HG03571 (cell line): Measurements from ENCODE around the gene CALD1.

Experiments
- ATAC-seq: cut with Tn5 transposase; IDR thresholded peaks from one replicate; pipeline ENCODE4 v1.9.1; 2021; ENCODE audit not compliant: unreplicated experiment

The CALD1 gene

GRCh38 chr7:134920026-134920753 is 140.8 kb downstream of the CALD1 start:
- no peak for ATAC-seq

GRCh38 chr7:134922720-134923704 is 143.6 kb downstream of the CALD1 start:
- no peak for ATAC-seq

- ATAC-seq, result no peak
These were observed 146.3 kb downstream of the CALD1 start for GRCh38 chr7:134925766-134926165.

DNA sequence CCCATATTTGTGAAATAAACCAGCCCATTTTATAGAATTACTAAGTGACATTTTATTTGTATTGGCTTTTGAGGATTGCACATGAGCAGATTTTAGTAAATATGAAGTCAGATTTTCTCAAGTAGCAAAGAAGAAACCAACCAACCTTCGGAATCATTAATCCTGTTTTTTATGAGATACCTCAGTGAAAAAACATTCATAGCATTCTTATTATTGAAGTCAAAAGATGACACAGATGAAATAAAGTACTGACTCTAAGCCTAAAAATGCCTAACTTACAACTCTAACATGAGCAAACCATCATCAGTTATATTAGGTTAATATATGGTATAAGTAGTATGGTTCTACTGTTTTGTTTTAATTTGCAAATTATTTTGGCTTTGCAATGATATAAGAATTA is 147.0 kb downstream of the CALD1 start:
- no peak for ATAC-seq

GRCh38 chr7:134927076-134927475 is 147.6 kb downstream of the CALD1 start:
- no peak for ATAC-seq

DNA sequence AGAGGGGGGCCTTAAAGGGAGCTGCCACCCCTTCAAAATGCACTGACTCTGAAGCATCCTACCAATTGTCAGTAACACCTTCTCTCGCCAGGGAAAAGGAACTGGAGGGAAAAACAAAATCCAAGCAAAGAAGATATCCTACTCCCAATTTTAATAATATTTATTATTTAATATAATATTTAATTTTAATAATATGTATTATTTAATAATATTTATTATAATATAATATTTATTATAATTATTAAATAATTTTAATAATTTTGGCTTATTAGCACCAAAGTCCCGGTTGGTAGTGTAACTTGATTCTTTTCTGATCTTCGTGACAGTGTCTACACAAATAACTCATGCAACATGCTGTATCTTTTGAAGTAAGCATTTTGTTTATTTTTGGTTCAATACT is 148.3 kb downstream of the CALD1 start:
- ATAC-seq, result no peak

- no peak for ATAC-seq
These were observed 149.1 kb downstream of the CALD1 start for GRCh38 chr7:134928554-134928953.

GRCh38 chr7:134931487-134931886 is 152.1 kb downstream of the CALD1 start:
- ATAC-seq, result no peak

GRCh38 chr7:134932707-134933370 is 153.4 kb downstream of the CALD1 start:
- ATAC-seq, result peak; percentile 47

DNA sequence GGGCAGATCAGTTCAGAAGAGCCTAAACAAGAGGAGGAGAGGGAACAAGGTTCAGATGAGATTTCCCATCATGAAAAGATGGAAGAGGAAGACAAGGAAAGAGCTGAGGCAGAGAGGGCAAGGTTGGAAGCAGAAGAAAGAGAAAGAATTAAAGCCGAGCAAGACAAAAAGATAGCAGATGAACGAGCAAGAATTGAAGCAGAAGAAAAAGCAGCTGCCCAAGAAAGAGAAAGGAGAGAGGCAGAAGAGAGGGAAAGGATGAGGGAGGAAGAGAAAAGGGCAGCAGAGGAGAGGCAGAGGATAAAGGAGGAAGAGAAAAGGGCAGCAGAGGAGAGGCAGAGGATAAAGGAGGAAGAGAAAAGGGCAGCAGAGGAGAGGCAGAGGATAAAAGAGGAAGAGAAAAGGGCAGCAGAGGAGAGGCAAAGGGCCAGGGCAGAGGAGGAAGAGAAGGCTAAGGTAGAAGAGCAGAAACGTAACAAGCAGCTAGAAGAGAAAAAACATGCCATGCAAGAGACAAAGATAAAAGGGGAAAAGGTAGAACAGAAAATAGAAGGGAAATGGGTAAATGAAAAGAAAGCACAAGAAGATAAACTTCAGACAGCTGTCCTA is 154.1 kb downstream of the CALD1 start:
- no peak for ATAC-seq

DNA sequence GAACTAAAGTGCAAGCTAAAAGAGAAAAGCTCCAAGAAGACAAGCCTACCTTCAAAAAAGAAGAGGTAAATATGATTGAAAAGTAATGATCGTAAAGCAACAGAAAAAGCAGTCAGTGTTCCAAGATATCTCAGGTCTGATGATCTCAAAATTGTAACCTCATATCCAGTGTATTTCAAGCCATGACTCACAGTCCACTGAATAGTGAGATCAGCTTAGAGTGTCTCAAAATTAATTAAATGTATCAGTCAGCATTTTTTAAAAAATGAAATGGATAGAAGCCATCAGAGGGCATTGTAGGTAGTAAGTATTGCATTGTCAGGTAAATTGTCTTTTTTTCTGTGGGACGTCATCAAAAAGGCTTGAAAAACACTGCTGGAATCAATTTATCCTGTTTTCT is 156.3 kb downstream of the CALD1 start:
- ATAC-seq, result no peak

DNA sequence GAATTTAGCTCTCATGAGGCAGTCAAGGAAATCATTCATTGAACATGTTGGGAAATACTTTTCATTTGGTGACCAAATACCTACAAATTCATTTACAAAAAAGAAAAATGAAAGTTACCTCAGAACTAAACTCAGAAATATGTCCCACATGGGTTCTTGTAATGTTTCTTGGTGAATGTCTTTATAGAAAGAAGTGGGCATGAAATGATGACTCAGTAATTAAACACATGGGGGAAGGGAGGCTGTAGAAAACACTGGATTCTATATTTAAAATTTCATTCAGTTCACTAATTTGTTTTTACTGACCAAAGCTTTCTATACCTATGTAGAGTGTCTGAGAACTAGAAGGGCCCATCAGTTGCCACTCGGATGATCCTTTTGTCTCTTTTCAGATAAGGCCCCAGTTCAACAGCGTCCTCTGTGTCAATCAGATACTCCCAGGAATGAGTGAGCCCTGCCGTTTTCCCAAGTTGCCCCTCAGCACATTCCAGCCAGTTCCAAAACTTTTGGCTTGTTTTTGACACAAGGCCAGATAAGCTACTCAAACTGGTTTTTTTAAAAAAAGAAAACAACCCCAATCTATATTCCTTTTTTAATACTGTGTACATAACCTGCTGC is 157.6 kb downstream of the CALD1 start:
- ATAC-seq, result no peak

- no peak for ATAC-seq
These were observed 158.7 kb downstream of the CALD1 start for GRCh38 chr7:134938141-134938540.

DNA sequence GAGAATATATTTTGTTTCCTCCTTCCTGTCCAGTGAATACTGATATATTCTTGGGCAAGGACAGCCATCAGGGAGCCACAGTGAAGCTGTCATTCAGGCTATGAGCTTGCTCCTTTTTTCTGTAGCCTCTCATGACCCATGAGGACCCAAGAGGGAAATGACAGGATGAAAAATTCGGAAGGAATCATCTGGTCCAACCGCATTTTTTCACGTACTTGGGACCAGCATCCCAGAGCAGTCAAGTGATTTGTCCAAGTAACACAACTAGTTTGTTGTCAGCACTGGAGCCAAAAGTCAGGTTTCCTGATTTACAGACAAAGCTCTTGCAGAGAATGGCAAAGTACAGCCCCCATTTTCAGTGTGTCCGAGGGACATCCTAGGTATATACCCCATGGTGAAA is 159.7 kb downstream of the CALD1 start:
- no peak for ATAC-seq

DNA sequence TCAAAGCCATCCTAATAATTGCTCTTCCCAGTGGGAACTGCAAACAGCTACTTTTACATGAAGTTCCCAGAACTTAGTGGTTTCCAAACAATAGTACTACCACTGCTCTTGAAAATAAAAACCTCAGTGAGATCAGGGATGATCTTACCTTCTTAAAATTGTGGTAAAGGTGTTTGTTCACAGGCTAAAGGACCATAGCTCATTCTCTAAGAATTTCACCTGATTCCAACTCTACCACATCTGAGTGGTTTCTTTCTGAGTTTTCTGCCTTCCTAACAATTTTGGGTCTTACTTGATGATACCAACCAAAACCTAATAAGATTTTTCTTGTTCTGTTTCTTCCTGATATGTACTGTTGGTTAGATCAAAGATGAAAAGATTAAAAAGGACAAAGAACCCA is 161.3 kb downstream of the CALD1 start:
- ATAC-seq, result no peak

GRCh38 chr7:134941185-134941900 is 161.9 kb downstream of the CALD1 start:
- no peak for ATAC-seq

- no peak for ATAC-seq
These were observed 162.5 kb downstream of the CALD1 start for GRCh38 chr7:134941952-134942351.

DNA sequence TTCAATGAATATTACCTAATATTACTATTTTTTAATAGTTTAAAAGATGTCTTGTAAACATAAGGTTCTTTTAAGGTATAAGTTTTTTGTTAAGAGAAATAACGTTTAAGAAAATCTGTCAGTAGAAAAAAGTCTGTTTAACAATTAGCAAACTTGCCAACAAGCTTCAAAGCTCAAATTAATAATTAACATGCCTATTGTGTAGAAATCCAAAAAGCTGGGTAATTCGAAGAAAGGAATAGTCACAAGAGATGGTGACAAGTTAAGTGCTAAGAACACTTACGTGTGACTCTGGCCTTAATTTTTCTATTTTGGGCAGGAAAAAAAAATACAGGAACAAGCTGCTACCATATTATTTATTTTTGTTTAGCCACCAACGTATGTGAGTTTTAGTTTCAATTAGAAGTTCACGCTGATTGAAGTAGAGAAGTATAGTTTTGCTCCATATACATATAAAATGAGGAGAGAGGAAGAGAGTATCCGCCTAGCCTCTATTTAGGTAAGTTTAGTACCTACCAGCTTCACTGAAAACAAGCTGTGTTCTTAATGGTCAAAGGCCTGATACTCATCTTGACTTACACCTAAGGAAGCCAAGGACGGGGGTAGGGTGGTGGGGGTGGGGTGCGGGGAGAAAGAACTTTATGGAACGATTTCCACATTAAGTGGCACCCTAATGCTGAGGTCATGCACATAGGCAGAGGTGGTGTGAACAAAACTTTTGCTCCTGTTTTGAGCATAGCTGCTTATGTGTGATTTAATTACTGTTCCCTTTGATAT is 163.4 kb downstream of the CALD1 start:
- no peak for ATAC-seq

- peak; percentile 66 for ATAC-seq
These were observed 164.5 kb downstream of the CALD1 start for GRCh38 chr7:134943785-134944400.
